ENCODE results near the gene VEGFA.

VEGFA gene

GRCh38 chr6:43768983-43769525 is 957 bp upstream of the VEGFA start:
- peak overlapping the region in 1 of 2 donors; percentile 92 for H3K4me3 ChIP-seq (ENCODE audit: low read depth in 1 of 2, low read length in 2 of 2)

GRCh38 chr6:43770372-43771209 is 580 bp downstream of the VEGFA start:
- Histone ChIP-seq H3K4me1 (ENCODE audit: control insufficient read depth in 1 of 2, insufficient read depth in 2 of 2, low read length in 2 of 2) (peaks cover 18 to 51% of the 10 kb centered on the region in 2 donors), H3K9me3 (ENCODE audit: control insufficient read depth in 1 of 2, low read length in 2 of 2) (no peaks in the 10 kb centered on the region), H3K27me3 (ENCODE audit: low read depth, low read length) (no peaks in the 10 kb centered on the region), H3K4me3 (ENCODE audit: low read depth in 1 of 2, low read length in 2 of 2) (peak overlapping the region; percentile 86 to 92), H3K27ac (ENCODE audit: low read length) (peak overlapping the region; percentile 92), H3K36me3 (ENCODE audit: control insufficient read depth in 1 of 2, insufficient read depth in 2 of 2, low read length in 2 of 2) (peaks cover 0 to 3% of the 10 kb centered on the region in 2 donors)

More at GRCh38 chr6:43768983-43769525, 957 bp upstream of the VEGFA start:
- no peaks in the 10 kb centered on the region for H3K36me3 ChIP-seq (ENCODE audit: control insufficient read depth in 1 of 2, insufficient read depth in 2 of 2, low read length in 2 of 2)
- no peaks in the 10 kb centered on the region for H3K27me3 ChIP-seq (ENCODE audit: low read depth, low read length)
- H3K4me1 ChIP-seq (ENCODE audit: control insufficient read depth in 1 of 2, insufficient read depth in 2 of 2, low read length in 2 of 2) = peaks cover 12 to 36% of the 10 kb centered on the region in 2 donors
- H3K9me3 ChIP-seq (ENCODE audit: control insufficient read depth in 1 of 2, low read length in 2 of 2) = no peaks in the 10 kb centered on the region
- H3K27ac ChIP-seq (ENCODE audit: low read length) = no peak overlapping the region

GRCh38 chr6:43771210-43771857 is 1.3 kb downstream of the VEGFA start:
- H3K27ac ChIP-seq (ENCODE audit: low read length) = peak overlapping the region; percentile 92
- no peaks in the 10 kb centered on the region for H3K27me3 ChIP-seq (ENCODE audit: low read depth, low read length)
- no peaks in the 10 kb centered on the region for H3K9me3 ChIP-seq (ENCODE audit: control insufficient read depth in 1 of 2, low read length in 2 of 2)
- H3K4me1 ChIP-seq (ENCODE audit: control insufficient read depth in 1 of 2, insufficient read depth in 2 of 2, low read length in 2 of 2) = peaks cover 18 to 51% of the 10 kb centered on the region in 2 donors
- peak overlapping the region; percentile 86 to 92 for H3K4me3 ChIP-seq (ENCODE audit: low read depth in 1 of 2, low read length in 2 of 2)
- peaks cover 0 to 3% of the 10 kb centered on the region in 2 donors for H3K36me3 ChIP-seq (ENCODE audit: control insufficient read depth in 1 of 2, insufficient read depth in 2 of 2, low read length in 2 of 2)

GRCh38 chr6:43771858-43772680 is 2.1 kb downstream of the VEGFA start:
- Histone ChIP-seq H3K9me3 (ENCODE audit: control insufficient read depth in 1 of 2, low read length in 2 of 2) (no peaks in the 10 kb centered on the region), H3K4me1 (ENCODE audit: control insufficient read depth in 1 of 2, insufficient read depth in 2 of 2, low read length in 2 of 2) (peaks cover 18 to 51% of the 10 kb centered on the region in 2 donors), H3K27ac (ENCODE audit: low read length) (peak overlapping the region; percentile 98), H3K27me3 (ENCODE audit: low read depth, low read length) (no peaks in the 10 kb centered on the region), H3K4me3 (ENCODE audit: low read depth in 1 of 2, low read length in 2 of 2) (peak overlapping the region; percentile 90 to 92), H3K36me3 (ENCODE audit: control insufficient read depth in 1 of 2, insufficient read depth in 2 of 2, low read length in 2 of 2) (peaks cover 3 to 4% of the 10 kb centered on the region in 2 donors)

GRCh38 chr6:43772681-43773049 is 2.7 kb downstream of the VEGFA start:
- no peaks in the 10 kb centered on the region for H3K9me3 ChIP-seq (ENCODE audit: control insufficient read depth in 1 of 2, low read length in 2 of 2)
- peak overlapping the region; percentile 90 to 92 for H3K4me3 ChIP-seq (ENCODE audit: low read depth in 1 of 2, low read length in 2 of 2)
- peaks cover 9 to 10% of the 10 kb centered on the region in 2 donors for H3K36me3 ChIP-seq (ENCODE audit: control insufficient read depth in 1 of 2, insufficient read depth in 2 of 2, low read length in 2 of 2)
- no peaks in the 10 kb centered on the region for H3K27me3 ChIP-seq (ENCODE audit: low read depth, low read length)
- H3K4me1 ChIP-seq (ENCODE audit: control insufficient read depth in 1 of 2, insufficient read depth in 2 of 2, low read length in 2 of 2) = peaks cover 18 to 50% of the 10 kb centered on the region in 2 donors
- peak overlapping the region; percentile 98 for H3K27ac ChIP-seq (ENCODE audit: low read length)

- H3K27ac ChIP-seq (ENCODE audit: low read length) = peak overlapping the region; percentile 98
- peak overlapping the region; percentile 90 to 92 for H3K4me3 ChIP-seq (ENCODE audit: low read depth in 1 of 2, low read length in 2 of 2)
- H3K9me3 ChIP-seq (ENCODE audit: control insufficient read depth in 1 of 2, low read length in 2 of 2) = no peaks in the 10 kb centered on the region
- peaks cover 18 to 46% of the 10 kb centered on the region in 2 donors for H3K4me1 ChIP-seq (ENCODE audit: control insufficient read depth in 1 of 2, insufficient read depth in 2 of 2, low read length in 2 of 2)
- H3K27me3 ChIP-seq (ENCODE audit: low read depth, low read length) = no peaks in the 10 kb centered on the region
- H3K36me3 ChIP-seq (ENCODE audit: control insufficient read depth in 1 of 2, insufficient read depth in 2 of 2, low read length in 2 of 2) = peaks cover 15 to 16% of the 10 kb centered on the region in 2 donors
Measured at GRCh38 chr6:43773050-43773979, 3.3 kb downstream of the VEGFA start.

GRCh38 chr6:43773980-43774775 is 4.2 kb downstream of the VEGFA start:
- Histone ChIP-seq H3K36me3 (ENCODE audit: control insufficient read depth in 1 of 2, insufficient read depth in 2 of 2, low read length in 2 of 2) (peaks cover 24 to 25% of the 10 kb centered on the region in 2 donors), H3K27ac (ENCODE audit: low read length) (peak overlapping the region; percentile 98), H3K9me3 (ENCODE audit: control insufficient read depth in 1 of 2, low read length in 2 of 2) (no peaks in the 10 kb centered on the region), H3K27me3 (ENCODE audit: low read depth, low read length) (no peaks in the 10 kb centered on the region), H3K4me1 (ENCODE audit: control insufficient read depth in 1 of 2, insufficient read depth in 2 of 2, low read length in 2 of 2) (peaks cover 13 to 37% of the 10 kb centered on the region in 2 donors), H3K4me3 (ENCODE audit: low read depth in 1 of 2, low read length in 2 of 2) (peak overlapping the region; percentile 27 to 90)

- Histone ChIP-seq H3K27me3 (ENCODE audit: low read depth, low read length) (no peaks in the 10 kb centered on the region), H3K36me3 (ENCODE audit: control insufficient read depth in 1 of 2, insufficient read depth in 2 of 2, low read length in 2 of 2) (peaks cover 26 to 32% of the 10 kb centered on the region in 2 donors), H3K4me3 (ENCODE audit: low read depth in 1 of 2, low read length in 2 of 2) (peak overlapping the region; percentile 27 to 90), H3K27ac (ENCODE audit: low read length) (peak overlapping the region; percentile 98), H3K4me1 (ENCODE audit: control insufficient read depth in 1 of 2, insufficient read depth in 2 of 2, low read length in 2 of 2) (peaks cover 11 to 35% of the 10 kb centered on the region in 2 donors), H3K9me3 (ENCODE audit: control insufficient read depth in 1 of 2, low read length in 2 of 2) (no peaks in the 10 kb centered on the region)
Measured at GRCh38 chr6:43774776-43775534, 4.9 kb downstream of the VEGFA start.

GRCh38 chr6:43775535-43775885 is 5.5 kb downstream of the VEGFA start:
- Histone ChIP-seq H3K4me3 (ENCODE audit: low read depth in 1 of 2, low read length in 2 of 2) (peak overlapping the region in 1 of 2 donors; percentile 27), H3K27ac (ENCODE audit: low read length) (no peak overlapping the region), H3K36me3 (ENCODE audit: control insufficient read depth in 1 of 2, insufficient read depth in 2 of 2, low read length in 2 of 2) (peaks cover 26 to 38% of the 10 kb centered on the region in 2 donors), H3K9me3 (ENCODE audit: control insufficient read depth in 1 of 2, low read length in 2 of 2) (no peaks in the 10 kb centered on the region), H3K4me1 (ENCODE audit: control insufficient read depth in 1 of 2, insufficient read depth in 2 of 2, low read length in 2 of 2) (peaks cover 11 to 37% of the 10 kb centered on the region in 2 donors), H3K27me3 (ENCODE audit: low read depth, low read length) (no peaks in the 10 kb centered on the region)

Data from muscle layer of duodenum (tissue), 2 donors.